ENCODE results near the gene AKAP3. TPM values are rescaled to one million over a fixed set of nuclear protein-coding genes. Genes with fewer than 3 reads are reported as not detected.

The AKAP3 gene
- total and polyA plus RNA-seq, 4 donors: 0.21 to 2.0 (median 1.0) TPM

DNA sequence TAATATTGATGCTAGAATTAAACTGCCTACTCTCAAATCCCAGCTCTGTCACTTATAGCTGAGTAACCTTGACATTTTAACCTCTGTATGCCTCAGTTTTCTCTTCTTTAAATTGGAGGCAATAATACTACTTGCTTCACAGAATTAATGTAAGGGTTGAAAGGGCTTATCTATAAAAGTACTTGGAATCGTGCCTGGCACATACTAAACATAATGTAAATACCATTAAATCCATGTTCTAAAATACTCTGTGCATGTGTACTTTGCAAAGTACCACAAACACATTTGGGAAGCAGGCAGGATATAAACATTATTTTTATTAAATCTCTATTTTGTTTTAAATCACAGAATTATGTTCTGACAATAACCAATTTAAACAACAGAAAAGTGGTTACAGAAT is 44.9 kb downstream of the AKAP3 start:
- Histone ChIP-seq H3K9me3 (ENCODE audit: control insufficient read depth in 4 of 4, low read length in 3 of 4) (no peaks in the 10 kb centered on the region), H3K27me3 (ENCODE audit: control insufficient read depth in 4 of 4, insufficient read depth in 4 of 4, low read length in 3 of 4) (no peaks in the 10 kb centered on the region), H3K4me1 (ENCODE audit: control insufficient read depth in 4 of 4, insufficient read depth in 4 of 4, low read length in 3 of 4) (no peaks in the 10 kb centered on the region), H3K9ac (ENCODE audit: low read depth in 1 of 2, low read length in 2 of 2) (no peak overlapping the region), H3K27ac (ENCODE audit: low read depth in 1 of 2, low read length in 2 of 2) (no peak overlapping the region), H3K36me3 (ENCODE audit: control insufficient read depth in 4 of 4, insufficient read depth in 3 of 4, low read depth in 1 of 4, low read length in 3 of 4) (no peaks in the 10 kb centered on the region), H3K4me3 (ENCODE audit: low read depth in 1 of 3, low read length in 3 of 3) (no peak overlapping the region)
- TF ChIP-seq FOXA1 (IDR thresholded peaks at IDR 0.05) (no peak), NR2F2 (IDR thresholded peaks at IDR 0.05) (no peak), SP1 (IDR thresholded peaks at IDR 0.05) (no peak), HNF4G (IDR thresholded peaks at IDR 0.05) (no peak), YY1 (IDR thresholded peaks at IDR 0.05) (no peak), JUND (IDR thresholded peaks at IDR 0.05) (no peak), HNF4A (conservative IDR thresholded peaks at IDR 0.05) (no peak), EGR1 (IDR thresholded peaks at IDR 0.05; ENCODE audit: low read depth in 2 of 2) (no peak), MAX (IDR thresholded peaks at IDR 0.05) (no peak), GABPA (IDR thresholded peaks at IDR 0.05 in 1 of 2, conservative IDR thresholded peaks at IDR 0.05 in 1 of 2) (no peak), TAF1 (conservative IDR thresholded peaks at IDR 0.05) (no peak), RAD21 (IDR thresholded peaks at IDR 0.05) (no peak), FOXA2 (IDR thresholded peaks at IDR 0.05) (no peak), REST (IDR thresholded peaks at IDR 0.05) (no peak), RXRA (IDR thresholded peaks at IDR 0.05) (no peak), ATF3 (IDR thresholded peaks at IDR 0.05) (no peak), ZBTB33 (IDR thresholded peaks at IDR 0.05) (no peak)
- no peak for DNase-seq (ENCODE audit: low spot score)
- 14% methylated on average over 1 of the region's 1 CpG for WGBS

DNA sequence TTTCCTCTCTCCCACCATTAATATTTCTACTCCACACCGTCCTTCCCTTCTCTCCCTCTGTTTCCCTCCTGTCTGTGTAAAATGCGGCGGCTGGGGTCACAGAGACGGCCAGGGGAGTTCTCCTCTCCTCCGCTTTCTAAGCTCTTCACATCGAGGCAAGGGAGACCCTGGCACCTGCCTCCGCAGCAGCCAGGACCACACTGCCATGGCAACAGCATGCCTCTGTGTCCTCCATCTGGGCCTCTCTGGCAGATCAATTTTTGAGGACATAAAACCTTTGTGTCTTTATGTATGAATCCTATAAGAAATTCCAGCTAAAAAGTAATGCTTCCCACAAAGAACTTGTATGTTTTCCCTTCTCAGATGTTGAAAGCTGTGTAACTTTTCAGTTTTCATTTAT is 45.4 kb downstream of the AKAP3 start:
- Histone ChIP-seq H3K9ac (ENCODE audit: low read depth in 1 of 2, low read length in 2 of 2) (no peak overlapping the region), H3K9me3 (ENCODE audit: control insufficient read depth in 4 of 4, low read length in 3 of 4) (no peaks in the 10 kb centered on the region), H3K4me1 (ENCODE audit: control insufficient read depth in 4 of 4, insufficient read depth in 4 of 4, low read length in 3 of 4) (no peaks in the 10 kb centered on the region), H3K4me3 (ENCODE audit: low read depth in 1 of 3, low read length in 3 of 3) (no peak overlapping the region), H3K27ac (ENCODE audit: low read depth in 1 of 2, low read length in 2 of 2) (no peak overlapping the region), H3K27me3 (ENCODE audit: control insufficient read depth in 4 of 4, insufficient read depth in 4 of 4, low read length in 3 of 4) (no peaks in the 10 kb centered on the region), H3K36me3 (ENCODE audit: control insufficient read depth in 4 of 4, insufficient read depth in 3 of 4, low read depth in 1 of 4, low read length in 3 of 4) (no peaks in the 10 kb centered on the region)
- 69% methylated on average over 7 of the region's 7 CpGs for WGBS
- no peak for TF ChIP-seq JUND (IDR thresholded peaks at IDR 0.05)
- no peak for TF ChIP-seq MAX (IDR thresholded peaks at IDR 0.05)
- no peak for TF ChIP-seq SP1 (IDR thresholded peaks at IDR 0.05)
- TF ChIP-seq, protein P1, sequence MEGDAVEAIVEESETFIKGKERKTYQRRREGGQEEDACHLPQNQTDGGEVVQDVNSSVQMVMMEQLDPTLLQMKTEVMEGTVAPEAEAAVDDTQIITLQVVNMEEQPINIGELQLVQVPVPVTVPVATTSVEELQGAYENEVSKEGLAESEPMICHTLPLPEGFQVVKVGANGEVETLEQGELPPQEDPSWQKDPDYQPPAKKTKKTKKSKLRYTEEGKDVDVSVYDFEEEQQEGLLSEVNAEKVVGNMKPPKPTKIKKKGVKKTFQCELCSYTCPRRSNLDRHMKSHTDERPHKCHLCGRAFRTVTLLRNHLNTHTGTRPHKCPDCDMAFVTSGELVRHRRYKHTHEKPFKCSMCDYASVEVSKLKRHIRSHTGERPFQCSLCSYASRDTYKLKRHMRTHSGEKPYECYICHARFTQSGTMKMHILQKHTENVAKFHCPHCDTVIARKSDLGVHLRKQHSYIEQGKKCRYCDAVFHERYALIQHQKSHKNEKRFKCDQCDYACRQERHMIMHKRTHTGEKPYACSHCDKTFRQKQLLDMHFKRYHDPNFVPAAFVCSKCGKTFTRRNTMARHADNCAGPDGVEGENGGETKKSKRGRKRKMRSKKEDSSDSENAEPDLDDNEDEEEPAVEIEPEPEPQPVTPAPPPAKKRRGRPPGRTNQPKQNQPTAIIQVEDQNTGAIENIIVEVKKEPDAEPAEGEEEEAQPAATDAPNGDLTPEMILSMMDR (IDR thresholded peaks at IDR 0.05; ENCODE audit: low read depth, low read length, missing input control): no peak
- no peak for DNase-seq (ENCODE audit: low spot score)

All from liver (tissue), 9 donors.